GM18508 (cell line): Measurements from ENCODE around the gene CCDC40.
"Not testable (repeated sequence)": the region's sequence is repeated elsewhere in the genome, so short reads cannot be mapped to it uniquely, and the experiment has no call there.

Experiments
- ATAC-seq: cut with Tn5 transposase; IDR thresholded peaks from one replicate; pipeline ENCODE4 v1.9.1; 2021; ENCODE audit warnings: moderate number of reproducible peaks; ENCODE audit not compliant: insufficient read depth, unreplicated experiment

Gene CCDC40

DNA sequence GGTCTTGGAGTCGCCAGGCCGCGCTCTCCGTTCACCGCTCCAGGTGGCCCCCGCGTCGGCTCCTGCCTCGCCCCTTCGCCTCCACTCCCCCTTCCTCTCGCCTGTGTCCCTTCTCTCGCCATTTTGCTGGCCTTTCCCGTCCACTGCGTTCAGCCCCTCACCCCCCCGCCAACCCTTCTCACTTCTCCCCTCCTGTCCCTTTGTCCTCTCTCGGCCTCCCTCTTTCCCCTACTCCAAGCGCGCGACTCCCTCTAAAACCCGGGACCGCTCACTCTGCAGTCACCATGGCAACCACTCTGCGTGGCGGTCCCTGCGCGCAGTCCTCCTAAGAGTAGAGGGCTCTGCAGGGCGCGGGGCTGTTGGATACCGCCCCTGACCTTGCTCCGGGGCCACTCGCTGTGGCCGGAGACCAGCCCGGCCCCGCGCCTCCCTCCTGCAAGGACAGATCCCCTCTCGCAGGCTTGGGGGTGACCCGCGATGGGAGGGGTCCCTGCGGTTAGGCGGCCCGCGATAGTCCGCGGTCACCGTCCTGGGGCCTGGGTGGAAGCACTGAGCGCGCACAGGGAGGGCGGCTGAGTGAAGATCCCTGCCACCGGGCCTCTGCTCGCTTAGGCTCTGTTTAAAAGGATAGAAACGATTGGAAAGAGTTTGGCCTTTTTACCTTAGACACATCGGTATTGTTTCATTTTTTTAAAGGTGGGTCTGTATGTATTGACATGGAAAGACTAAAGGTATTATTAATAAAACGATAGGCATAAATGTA, 454 bp downstream of the CCDC40 start:
- ATAC-seq = no peak

DNA sequence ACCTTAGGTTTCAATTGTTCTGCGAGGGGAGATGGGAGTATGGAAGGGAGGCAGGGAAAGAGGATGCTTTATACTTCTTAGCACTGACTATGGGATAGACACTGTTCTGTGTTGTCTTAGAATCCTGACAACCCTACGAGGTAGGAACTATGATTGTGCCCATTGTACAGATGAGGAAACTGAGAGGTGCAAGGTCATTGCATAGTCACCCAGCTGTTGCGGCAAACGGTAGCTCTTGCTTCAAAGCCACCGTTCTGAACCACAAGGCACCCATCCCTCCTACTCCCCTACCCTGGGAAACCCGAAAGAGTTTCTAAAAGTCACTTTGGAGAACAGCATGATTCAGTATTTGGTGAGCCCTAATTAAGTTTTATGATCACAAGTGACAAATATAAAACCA, 7.5 kb downstream of the CCDC40 start:
- ATAC-seq = no peak

DNA sequence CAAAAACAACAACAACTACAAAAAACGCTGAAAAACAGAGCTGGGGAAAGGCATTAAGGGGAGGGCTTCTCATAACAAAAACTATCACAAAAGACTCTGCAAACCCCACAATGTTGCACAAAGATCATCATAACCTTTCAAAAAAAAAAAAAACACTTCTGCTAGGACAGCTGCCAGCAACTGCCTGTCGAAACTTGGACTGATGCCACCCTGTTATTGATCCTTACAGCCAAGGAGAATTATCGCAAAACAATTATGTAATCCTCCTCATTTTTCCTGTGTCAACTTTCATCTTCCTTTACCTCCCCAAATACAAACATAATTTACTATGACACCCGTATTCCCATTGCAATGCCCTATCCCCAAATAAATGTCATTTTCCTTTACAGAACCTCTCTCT, 9.3 kb downstream of the CCDC40 start:
- ATAC-seq = no peak

DNA sequence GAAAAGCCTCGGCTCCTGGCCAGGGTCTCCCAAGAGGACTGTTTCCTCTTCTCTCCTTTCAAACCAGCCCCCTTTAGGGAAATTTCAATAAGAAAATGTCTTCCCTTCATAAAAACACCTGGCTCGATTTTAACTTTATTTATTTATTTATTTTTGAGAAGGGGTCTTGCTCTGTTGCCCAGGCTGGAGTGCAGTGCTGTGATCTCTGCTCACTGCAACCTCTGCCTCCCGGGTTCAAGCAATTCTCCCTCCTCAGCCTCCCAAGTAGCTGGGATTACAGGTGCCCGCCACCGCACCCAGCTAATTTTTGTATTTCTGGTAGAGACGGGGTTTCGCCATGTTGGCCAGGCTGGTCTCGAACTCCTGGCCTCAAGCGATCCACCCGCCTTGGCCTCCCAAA, 10.3 kb downstream of the CCDC40 start:
- ATAC-seq = not testable (repeated sequence)

DNA sequence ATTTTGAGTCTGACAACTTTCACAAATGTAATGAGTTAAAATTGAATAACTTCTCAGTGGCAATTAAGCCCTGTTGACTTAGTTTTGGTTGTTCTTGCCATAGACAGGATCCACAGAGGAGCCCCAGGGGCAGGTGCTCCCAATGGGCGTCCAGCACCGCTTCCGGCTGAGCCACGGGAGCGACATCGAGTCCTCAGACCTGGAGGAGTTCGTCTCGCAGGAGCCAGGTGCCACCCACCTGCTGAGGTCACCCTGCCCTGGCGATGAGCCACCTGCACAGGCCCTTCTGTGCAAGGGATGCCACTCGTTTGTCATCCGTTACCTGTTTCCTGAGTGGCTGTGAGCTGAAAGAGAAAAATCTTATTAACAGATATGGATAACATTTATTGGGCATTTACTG, 10.7 kb downstream of the CCDC40 start:
- no peak for ATAC-seq

DNA sequence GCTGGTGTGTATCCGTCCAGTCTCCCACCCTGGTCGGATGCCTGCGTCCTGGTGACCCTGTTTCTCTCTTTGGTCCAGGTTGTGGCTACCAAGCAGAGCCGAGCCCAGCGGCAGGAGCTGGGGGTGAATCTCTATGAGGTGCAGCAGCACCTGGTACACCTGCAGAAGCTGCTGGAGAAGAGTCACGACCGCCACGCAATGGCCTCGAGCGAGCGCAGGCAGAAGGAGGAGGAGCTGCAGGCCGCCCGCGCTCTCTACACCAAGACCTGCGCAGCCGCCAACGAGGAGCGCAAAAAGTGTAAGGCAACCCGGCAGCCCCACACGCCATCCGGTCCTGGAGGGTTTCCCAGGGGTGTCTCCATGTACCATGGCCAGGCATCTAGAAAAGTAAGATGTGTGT, 13.5 kb downstream of the CCDC40 start:
- ATAC-seq = no peak

DNA sequence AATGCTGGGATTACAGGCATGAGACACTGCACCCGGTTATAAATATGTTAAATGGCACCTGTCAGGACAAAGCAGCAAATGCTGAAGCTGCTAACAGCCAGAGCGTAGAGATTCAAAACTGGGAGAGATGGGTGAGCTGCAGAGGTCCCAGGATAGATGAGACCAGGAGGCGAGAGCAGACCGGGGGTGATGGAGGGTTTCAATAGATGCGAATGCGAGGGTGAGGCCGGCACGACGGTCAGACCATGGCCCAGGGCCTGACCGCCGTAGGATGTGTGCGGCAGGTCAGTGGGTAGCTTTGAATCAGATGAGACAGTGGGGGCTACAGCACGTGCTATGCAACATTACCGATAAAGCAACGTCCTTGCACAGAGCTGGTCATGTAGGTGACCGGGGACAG, 14.3 kb downstream of the CCDC40 start:
- no peak for ATAC-seq

DNA sequence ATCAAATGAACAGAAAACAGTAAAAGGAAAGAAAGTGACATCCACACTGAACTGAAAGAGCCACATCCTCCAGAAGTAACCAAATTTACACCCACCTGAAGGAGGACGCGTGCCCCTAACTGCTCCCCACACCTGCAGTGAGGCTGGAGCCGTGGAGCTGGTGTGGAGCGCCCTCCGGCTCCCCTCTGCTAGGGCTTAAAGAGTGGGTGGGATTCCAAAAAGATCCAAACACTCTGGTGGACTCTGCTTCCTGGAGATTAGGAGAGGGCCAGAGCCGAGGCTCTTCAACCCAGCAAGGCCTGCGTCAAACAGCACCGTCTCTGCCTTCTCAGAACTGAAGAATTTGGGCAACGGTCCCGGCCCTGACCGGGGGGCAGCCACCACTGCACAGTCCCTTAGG, 15.2 kb downstream of the CCDC40 start:
- ATAC-seq = no peak

DNA sequence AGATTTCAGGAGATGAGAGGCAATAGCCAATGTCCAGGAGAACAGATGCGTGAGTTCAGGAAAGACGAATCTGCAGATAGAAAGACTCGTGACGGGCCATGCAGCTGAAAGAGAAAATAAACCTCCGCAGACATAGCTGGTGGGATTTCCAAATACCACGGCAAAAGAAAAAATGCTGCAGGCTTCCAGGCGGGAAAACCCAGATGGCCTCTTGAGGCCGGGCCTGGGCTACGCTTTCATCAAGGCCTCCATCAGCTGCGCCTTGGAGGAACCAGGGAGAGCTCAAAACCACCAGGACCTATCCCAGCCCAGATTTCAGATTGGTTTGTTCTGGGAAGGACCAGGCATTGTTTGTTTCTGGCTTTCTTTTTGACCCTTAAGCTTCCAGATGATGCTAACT, 16.7 kb downstream of the CCDC40 start:
- ATAC-seq = no peak

DNA sequence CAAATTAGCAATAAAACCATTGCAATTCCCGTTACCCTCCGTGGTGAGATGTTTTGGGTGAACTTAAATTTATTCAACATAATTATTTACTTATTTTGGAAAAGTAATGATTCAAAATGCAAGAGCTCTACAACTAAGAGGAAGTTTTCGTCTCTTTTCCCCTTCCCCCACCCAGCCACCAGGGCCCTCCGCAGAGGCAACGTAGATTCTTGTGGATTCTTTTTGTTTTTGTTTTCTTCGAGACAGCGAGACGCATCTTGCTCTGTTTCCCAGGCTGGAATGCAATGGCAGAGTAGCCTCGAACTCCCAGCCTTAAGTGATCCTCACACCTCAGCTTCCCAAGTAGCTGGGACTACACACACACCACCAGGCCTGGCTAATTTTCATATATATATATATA, 19.2 kb downstream of the CCDC40 start:
- no peak for ATAC-seq

DNA sequence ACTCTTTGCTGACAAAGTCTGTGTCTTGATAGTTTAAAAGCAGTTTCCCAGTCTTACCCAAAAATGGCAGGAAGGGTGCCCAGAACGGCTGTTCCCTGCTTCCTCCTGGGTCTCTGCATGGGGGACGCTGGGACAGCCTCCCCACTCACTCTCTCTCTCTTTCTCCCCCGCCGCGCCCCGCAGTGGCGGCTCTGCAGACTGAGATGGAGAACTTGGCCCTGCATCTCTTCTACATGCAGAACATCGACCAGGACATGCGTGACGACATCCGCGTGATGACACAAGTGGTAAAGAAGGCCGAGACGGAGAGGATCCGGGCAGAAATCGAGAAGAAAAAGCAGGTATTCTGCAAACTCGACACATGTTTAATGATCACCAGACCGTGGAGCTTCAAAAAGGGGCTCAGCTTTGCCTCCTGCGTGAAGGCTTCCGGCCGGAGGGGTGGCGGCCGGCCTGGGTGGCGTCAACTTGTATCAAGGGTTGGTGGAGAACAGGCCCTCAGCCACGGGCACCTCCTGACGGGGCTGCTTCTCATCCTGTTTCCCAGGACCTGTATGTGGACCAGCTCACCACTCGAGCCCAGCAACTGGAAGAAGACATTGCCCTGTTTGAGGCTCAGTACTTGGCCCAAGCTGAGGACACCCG, 22.0 kb downstream of the CCDC40 start:
- ATAC-seq = no peak

DNA sequence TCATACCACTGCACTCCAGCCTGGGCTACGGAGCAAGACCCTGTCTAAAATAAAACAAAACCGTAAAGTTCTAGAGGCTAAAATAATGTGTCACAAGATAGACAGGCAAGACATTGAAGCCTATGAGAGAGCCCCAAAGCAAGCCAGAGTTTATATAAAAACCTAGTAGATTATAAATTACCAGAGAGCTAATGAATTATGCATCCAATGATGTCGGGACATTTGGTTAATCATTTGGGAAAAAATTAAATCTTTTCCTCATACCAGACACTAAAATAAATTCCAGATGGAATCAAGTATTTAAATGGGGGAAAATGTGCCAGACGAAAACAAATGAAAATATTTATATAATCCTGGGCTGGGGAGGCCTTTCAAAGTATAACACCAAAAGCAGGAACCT, 24.2 kb downstream of the CCDC40 start:
- ATAC-seq = no peak

DNA sequence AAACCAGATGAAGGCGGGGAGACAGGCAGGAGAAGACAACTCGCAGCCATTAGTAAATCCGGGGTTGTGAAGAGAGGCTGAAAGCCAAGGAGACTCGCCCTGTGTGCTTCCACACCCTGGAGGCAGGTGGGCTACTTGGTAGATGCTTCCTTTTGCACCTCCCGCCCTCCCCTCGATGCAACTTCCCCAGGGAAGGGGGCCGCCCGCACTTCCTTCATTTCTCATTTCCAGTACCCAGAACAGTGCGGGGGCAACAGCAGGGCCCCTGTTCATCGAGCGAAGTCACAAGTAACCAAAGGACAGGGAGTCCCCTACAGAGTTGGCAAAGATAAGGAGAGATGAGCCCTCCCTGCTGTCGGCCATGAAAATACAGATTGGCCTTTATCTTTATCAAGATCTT, 25.0 kb downstream of the CCDC40 start:
- no peak for ATAC-seq

DNA sequence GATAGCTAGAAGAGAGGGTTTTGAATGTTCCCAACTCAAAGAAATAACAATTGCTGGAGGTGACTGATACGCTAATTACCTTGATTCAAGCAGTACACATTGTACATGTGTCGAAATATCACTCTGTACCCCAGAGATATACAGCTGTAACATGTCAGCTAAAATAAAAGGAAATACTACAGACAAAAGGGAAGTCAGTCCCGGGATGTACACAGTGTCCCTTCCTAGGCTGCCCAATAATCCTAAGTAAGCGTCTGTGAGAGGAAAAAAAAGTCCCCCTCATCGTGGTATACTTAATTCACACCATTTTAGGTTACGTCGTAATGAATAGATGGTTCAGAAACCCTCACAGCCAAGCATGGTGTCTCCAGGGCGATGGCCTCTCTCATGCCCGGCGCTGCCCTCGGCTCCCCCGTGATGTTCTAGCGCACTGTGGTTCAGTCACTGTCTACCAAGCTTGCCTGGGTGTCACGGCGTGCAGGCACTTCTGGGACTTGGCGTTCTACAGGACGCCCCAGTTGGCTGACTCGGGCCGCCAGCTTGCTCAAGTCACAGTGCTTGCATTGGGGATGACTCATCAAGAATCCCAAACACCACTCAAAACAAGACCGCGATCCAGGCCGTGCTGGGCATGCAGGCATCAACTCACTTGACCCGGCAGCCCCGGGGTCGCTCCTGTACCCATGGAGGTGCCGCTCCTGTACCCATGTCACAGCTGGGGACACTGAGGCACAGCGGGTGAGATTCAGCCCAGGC, 27.6 kb downstream of the CCDC40 start:
- ATAC-seq = no peak

DNA sequence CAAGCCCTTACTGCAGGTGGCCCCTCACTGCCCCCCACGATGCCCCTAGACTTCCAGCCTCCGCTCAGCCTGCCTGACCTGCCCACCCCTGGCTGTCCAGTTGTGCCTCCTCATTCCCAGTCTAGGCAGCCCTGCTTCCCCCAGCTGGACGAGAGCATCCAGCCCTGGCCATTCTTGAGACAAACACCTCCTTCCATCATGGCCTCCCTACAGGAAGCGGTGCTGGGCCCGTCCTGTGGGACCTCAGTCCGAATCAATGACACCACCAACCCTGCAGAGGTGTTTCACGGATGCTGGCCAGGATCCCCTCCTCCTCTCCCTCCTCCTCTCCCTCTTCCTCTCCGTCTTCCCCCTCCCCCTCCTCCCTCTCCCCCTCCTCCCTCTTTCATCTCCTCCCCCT, 28.3 kb downstream of the CCDC40 start:
- ATAC-seq = no peak

DNA sequence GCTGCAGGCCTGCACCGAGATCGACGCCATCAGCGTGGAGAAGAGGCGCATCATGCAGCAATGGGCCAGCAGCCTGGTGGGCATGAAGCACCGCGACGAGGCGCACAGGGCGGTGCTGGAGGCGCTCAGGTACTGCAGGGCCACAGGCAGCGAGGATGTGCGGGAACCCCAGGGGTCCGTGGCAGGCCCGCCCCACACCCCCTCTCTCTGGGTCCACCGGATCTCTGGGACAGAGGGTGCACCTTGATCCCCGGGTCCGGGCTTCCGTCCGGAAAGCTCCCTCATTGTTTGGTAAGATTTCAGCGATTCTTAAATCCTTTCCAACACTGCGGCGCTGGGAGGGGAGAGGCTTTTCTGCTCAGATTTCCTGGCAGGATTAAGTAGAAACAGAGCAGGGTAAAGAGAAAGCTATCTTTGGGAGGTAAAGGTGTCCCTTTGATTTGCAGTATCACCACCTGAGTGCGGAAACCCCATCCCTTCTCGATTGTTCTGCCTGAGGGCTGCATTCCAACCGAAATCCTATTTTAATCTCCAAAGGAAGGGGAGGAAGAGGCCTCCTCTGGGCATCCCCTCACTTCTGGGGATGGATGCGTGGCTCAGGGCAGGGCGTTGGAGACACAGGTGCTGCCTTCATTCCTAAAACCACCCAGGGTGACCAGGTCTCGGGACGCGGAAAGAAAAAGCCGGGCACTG, 29.2 kb downstream of the CCDC40 start:
- ATAC-seq = no peak

DNA sequence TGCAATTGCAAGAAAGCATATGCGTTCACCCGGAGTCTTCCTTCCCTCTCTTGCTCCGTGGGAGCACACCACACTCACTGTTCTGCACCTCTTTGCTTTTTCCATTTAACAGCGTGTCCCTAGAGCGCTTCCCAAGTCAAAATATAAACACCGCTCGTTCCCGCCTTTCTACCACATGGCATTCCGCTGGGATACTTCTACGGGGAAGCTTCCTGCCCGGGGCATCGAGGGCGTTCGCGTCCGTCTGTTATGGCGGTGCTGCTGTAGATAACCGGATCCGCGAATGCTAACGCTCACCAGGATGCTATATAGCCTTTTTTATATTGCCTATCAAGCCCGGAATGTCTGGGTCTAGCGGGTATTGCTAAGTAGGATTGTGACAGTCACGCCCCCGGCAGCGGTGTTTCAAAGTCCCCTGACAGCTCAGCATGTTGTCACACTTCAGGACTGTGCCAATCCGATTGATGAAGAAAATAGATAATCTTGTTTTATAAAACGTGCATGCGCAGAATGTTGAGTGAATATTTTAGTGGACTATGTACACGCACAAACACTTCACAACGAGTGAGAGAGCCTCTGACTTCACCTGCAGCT, 31.0 kb downstream of the CCDC40 start:
- ATAC-seq = no peak

DNA sequence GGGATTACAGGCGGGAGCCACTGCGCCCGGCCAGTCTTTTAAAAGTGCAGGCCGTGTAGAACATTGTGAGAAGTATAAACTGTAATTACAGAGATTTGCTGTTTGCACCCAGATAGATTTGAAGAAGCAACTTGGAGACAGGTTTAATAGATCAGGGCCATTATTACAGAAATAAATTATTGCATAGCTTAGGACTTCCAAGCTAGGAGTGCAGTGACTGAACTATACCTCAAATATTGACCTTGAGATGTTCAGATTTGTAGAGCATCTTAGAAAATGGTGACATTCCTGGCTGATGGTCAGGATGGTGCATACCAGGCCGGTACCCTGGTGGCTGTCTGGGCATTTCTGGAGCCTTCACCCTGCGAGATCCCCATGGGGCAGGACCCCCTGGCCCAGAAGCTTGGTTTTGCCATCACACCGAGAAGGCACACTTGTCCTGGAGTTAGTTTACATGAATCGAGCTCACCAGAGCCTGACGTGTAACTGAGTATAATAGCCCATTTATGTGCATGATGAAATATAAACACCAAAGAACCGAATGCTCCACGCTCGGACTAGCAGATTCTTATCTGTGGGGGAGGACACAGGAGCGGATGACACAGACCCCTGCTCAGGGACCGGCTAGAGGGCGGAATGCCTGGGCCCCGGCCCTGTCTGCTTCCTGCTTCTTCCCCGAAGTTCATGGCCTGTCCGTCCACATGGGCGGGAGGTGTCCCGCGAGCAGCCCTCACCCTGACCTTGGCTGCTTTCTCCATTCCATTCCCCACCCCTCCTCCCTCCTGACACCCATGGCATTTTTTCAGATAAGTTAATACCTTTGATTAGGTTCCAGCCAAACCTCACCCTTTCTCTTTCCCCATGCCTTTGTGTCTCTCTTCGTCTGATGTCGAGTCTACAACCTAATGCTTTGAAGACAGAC, 32.1 kb downstream of the CCDC40 start:
- no peak for ATAC-seq

DNA sequence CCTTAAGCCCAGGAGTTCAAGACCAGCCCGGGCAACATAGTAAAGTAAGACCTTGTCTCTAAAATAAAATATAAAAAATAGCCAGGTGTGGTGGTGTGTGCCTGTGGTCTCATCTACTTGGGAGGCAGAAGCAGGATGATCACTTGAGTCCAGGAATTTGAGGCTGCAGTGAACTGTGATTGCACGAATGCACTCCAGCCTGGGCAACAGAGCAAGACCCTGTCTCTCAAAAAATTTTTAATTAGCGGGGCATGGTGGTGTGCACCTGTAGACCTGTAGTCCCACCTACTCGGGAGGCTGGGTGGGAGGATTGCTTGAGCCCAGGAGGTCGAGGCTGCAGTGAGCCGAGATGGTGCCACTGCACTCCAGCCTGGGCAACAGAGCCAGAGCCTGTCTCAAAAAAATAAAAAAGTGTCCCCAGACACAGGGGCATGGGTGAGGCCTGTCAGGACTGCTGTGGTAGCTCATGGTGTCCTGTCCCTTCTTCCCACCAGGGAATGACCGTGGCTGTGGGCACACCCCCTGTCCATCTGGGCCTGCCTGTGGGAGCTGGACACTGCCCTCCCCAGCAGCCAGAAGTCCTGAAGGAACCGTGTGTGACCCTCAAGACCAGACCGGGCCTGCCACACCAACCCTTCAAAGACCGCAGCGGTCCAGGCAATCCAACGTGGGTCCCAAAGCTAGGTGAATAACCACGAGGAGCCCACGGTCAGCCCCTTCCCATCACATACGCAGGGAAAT, 34.1 kb downstream of the CCDC40 start:
- ATAC-seq = no peak
